ENCODE results near the gene HHATL. TPM values are rescaled to one million over a fixed set of nuclear protein-coding genes. Genes with fewer than 3 reads are reported as not detected.

HHATL gene
- total RNA-seq, 1 experiment from 2014 or later: not detected

GRCh38 chr3:42732196-42732828 lies 29.7 kb upstream of the HHATL start:
- TF ChIP-seq CTCF (conservative IDR thresholded peaks at IDR 0.05; ENCODE audit: low read depth, low read length): no peak
- TF ChIP-seq EZH2 (IDR thresholded peaks at IDR 0.05; ENCODE audit: borderline replicate concordance, low read depth, low read length, poor library complexity, severe bottlenecking): no peak
- no TSS peak for BruUV-seq (replicated peaks)
- Histone ChIP-seq H3K36me3 (ENCODE audit: insufficient read depth, low read length, poor library complexity, severe bottlenecking) (no peaks in the 10 kb centered on the region), H3K4me3 (ENCODE audit: low read depth, low read length, poor library complexity, severe bottlenecking) (no peak overlapping the region), H3K27me3 (replicated peaks; ENCODE audit: insufficient read depth, low read depth, low read length, poor library complexity) (no peaks in the 10 kb centered on the region), H3K9me3 (ENCODE audit: low read depth, low read length, poor library complexity, severe bottlenecking) (no peaks in the 10 kb centered on the region), H3K27ac (ENCODE audit: low read depth, low read length, poor library complexity, severe bottlenecking) (no peak overlapping the region), H3K4me1 (ENCODE audit: insufficient read depth, low read length, poor library complexity, severe bottlenecking) (no peaks in the 10 kb centered on the region)
- CTCF ChIA-PET: no interaction called here
- intact Hi-C loops (cut with micrococcal nuclease; ENCODE audit: unreplicated experiment): no loop called here
- POLR2A ChIA-PET (ENCODE audit: low non-redundant PET): no interaction called here
- DNase-seq (ENCODE audit: low spot score): no peak

GRCh38 chr3:42731476-42732195 lies 29.0 kb upstream of the HHATL start:
- intact Hi-C loops (cut with micrococcal nuclease; ENCODE audit: unreplicated experiment): no loop called here
- ChIA-PET CTCF (no interaction called here), POLR2A (ENCODE audit: low non-redundant PET) (no interaction called here)
- Histone ChIP-seq H3K36me3 (ENCODE audit: insufficient read depth, low read length, poor library complexity, severe bottlenecking) (no peaks in the 10 kb centered on the region), H3K4me1 (ENCODE audit: insufficient read depth, low read length, poor library complexity, severe bottlenecking) (no peaks in the 10 kb centered on the region), H3K4me3 (ENCODE audit: low read depth, low read length, poor library complexity, severe bottlenecking) (no peak overlapping the region), H3K27ac (ENCODE audit: low read depth, low read length, poor library complexity, severe bottlenecking) (no peak overlapping the region), H3K27me3 (replicated peaks; ENCODE audit: insufficient read depth, low read depth, low read length, poor library complexity) (no peaks in the 10 kb centered on the region), H3K9me3 (ENCODE audit: low read depth, low read length, poor library complexity, severe bottlenecking) (no peaks in the 10 kb centered on the region)
- TF ChIP-seq EZH2 (IDR thresholded peaks at IDR 0.05; ENCODE audit: borderline replicate concordance, low read depth, low read length, poor library complexity, severe bottlenecking) (no peak), CTCF (conservative IDR thresholded peaks at IDR 0.05; ENCODE audit: low read depth, low read length) (no peak)
- no TSS peak for BruUV-seq (replicated peaks)
- no peak for DNase-seq (ENCODE audit: low spot score)

- H3K36me3 ChIP-seq (ENCODE audit: insufficient read depth, low read length, poor library complexity, severe bottlenecking): no peaks in the 10 kb centered on the region
- ChIA-PET CTCF (no interaction called here), POLR2A (ENCODE audit: low non-redundant PET) (no interaction called here)
- TF ChIP-seq CTCF (conservative IDR thresholded peaks at IDR 0.05; ENCODE audit: low read depth, low read length): no peak
- no peak for TF ChIP-seq EZH2 (IDR thresholded peaks at IDR 0.05; ENCODE audit: borderline replicate concordance, low read depth, low read length, poor library complexity, severe bottlenecking)
- H3K27me3 ChIP-seq (replicated peaks; ENCODE audit: insufficient read depth, low read depth, low read length, poor library complexity): no peaks in the 10 kb centered on the region
- no TSS peak for BruUV-seq (replicated peaks)
- no peak for DNase-seq (ENCODE audit: low spot score)
- no peaks in the 10 kb centered on the region for H3K4me1 ChIP-seq (ENCODE audit: insufficient read depth, low read length, poor library complexity, severe bottlenecking)
- no peak overlapping the region for H3K4me3 ChIP-seq (ENCODE audit: low read depth, low read length, poor library complexity, severe bottlenecking)
- intact Hi-C loops (cut with micrococcal nuclease; ENCODE audit: unreplicated experiment): no loop called here
- no peak overlapping the region for H3K27ac ChIP-seq (ENCODE audit: low read depth, low read length, poor library complexity, severe bottlenecking)
- H3K9me3 ChIP-seq (ENCODE audit: low read depth, low read length, poor library complexity, severe bottlenecking): no peaks in the 10 kb centered on the region
Measured at GRCh38 chr3:42730706-42731420, 28.3 kb upstream of the HHATL start.
